ENCODE results near the gene PRPF6. TPM values are rescaled to one million over a fixed set of nuclear protein-coding genes. Genes with fewer than 3 reads are reported as not detected.

PRPF6 gene
- total RNA-seq, 1 donor from 2014 or later: 71.9 TPM

GRCh38 chr20:63976980-63977738 is 3.8 kb upstream of the PRPF6 start:
- TF ChIP-seq CTCF (IDR thresholded peaks at IDR 0.05): no peak
- peaks cover 53% of the 10 kb centered on the region for H3K4me1 Mint-ChIP-seq (ENCODE audit: unreplicated experiment)
- no peaks in the 10 kb centered on the region for H3K9me3 Mint-ChIP-seq (ENCODE audit: unreplicated experiment)
- no peak overlapping the region for H3K4me3 Mint-ChIP-seq (ENCODE audit: unreplicated experiment)
- DNase-seq (ENCODE audit: extremely low spot score, unreplicated experiment): no peak
- H3K27me3 Mint-ChIP-seq (ENCODE audit: unreplicated experiment): no peaks in the 10 kb centered on the region
- no peak overlapping the region for H3K27ac Mint-ChIP-seq (ENCODE audit: unreplicated experiment)
- H3K36me3 Mint-ChIP-seq (ENCODE audit: unreplicated experiment): no peaks in the 10 kb centered on the region

GRCh38 chr20:63977739-63978276 is 3.1 kb upstream of the PRPF6 start:
- no peaks in the 10 kb centered on the region for H3K9me3 Mint-ChIP-seq (ENCODE audit: unreplicated experiment)
- TF ChIP-seq CTCF (IDR thresholded peaks at IDR 0.05): no peak
- peak overlapping the region; percentile 32 for H3K4me3 Mint-ChIP-seq (ENCODE audit: unreplicated experiment)
- peaks cover 59% of the 10 kb centered on the region for H3K4me1 Mint-ChIP-seq (ENCODE audit: unreplicated experiment)
- no peak for DNase-seq (ENCODE audit: extremely low spot score, unreplicated experiment)
- peaks cover 6% of the 10 kb centered on the region for H3K36me3 Mint-ChIP-seq (ENCODE audit: unreplicated experiment)
- H3K27me3 Mint-ChIP-seq (ENCODE audit: unreplicated experiment): no peaks in the 10 kb centered on the region
- peak overlapping the region; percentile 39 for H3K27ac Mint-ChIP-seq (ENCODE audit: unreplicated experiment)

- peak overlapping the region; percentile 44 for H3K27ac Mint-ChIP-seq (ENCODE audit: unreplicated experiment)
- no peaks in the 10 kb centered on the region for H3K9me3 Mint-ChIP-seq (ENCODE audit: unreplicated experiment)
- no peaks in the 10 kb centered on the region for H3K27me3 Mint-ChIP-seq (ENCODE audit: unreplicated experiment)
- peaks cover 11% of the 10 kb centered on the region for H3K36me3 Mint-ChIP-seq (ENCODE audit: unreplicated experiment)
- peak overlapping the region; percentile 69 for H3K4me3 Mint-ChIP-seq (ENCODE audit: unreplicated experiment)
- TF ChIP-seq CTCF (IDR thresholded peaks at IDR 0.05): no peak
- H3K4me1 Mint-ChIP-seq (ENCODE audit: unreplicated experiment): peaks cover 59% of the 10 kb centered on the region
- no peak for DNase-seq (ENCODE audit: extremely low spot score, unreplicated experiment)
Observed at GRCh38 chr20:63978319-63979228, 2.4 kb upstream of the PRPF6 start.

GRCh38 chr20:63979229-63979556 is 1.7 kb upstream of the PRPF6 start:
- Mint-ChIP-seq H3K9me3 (ENCODE audit: unreplicated experiment) (no peaks in the 10 kb centered on the region), H3K4me3 (ENCODE audit: unreplicated experiment) (peak overlapping the region; percentile 69), H3K27me3 (ENCODE audit: unreplicated experiment) (no peaks in the 10 kb centered on the region), H3K27ac (ENCODE audit: unreplicated experiment) (no peak overlapping the region), H3K4me1 (ENCODE audit: unreplicated experiment) (peaks cover 53% of the 10 kb centered on the region), H3K36me3 (ENCODE audit: unreplicated experiment) (peaks cover 11% of the 10 kb centered on the region)
- TF ChIP-seq CTCF (IDR thresholded peaks at IDR 0.05): no peak
- DNase-seq (ENCODE audit: extremely low spot score, unreplicated experiment): no peak
